Nephron progenitor cell (in vitro differentiated cells): Measurements from ENCODE around the gene PKD1L1.

Experiments
- DNase-seq: peaks from one replicate; pipeline ENCODE4 v3.0.0; 2021
- H3K27ac Mint-ChIP-seq: 2 replicates; pipeline ENCODE4 v1.8.0; 2021; ENCODE audit warnings: mild to moderate bottlenecking, moderate library complexity, mixed read lengths
- H3K27me3 Mint-ChIP-seq: 2 replicates; pipeline ENCODE4 v1.8.0; 2021; ENCODE audit warnings: mild to moderate bottlenecking, low read depth, mixed read lengths; ENCODE audit not compliant: poor library complexity
- H3K36me3 Mint-ChIP-seq: 2 replicates; pipeline ENCODE4 v1.8.0; 2021; ENCODE audit warnings: low read depth, mixed read lengths
- H3K4me1 Mint-ChIP-seq: 2 replicates; pipeline ENCODE4 v1.8.0; 2021; ENCODE audit warnings: mixed read lengths
- H3K4me3 Mint-ChIP-seq: 2 replicates; pipeline ENCODE4 v1.8.0; 2021; ENCODE audit warnings: mild to moderate bottlenecking, moderate library complexity, mixed read lengths
- H3K9me3 Mint-ChIP-seq: 2 replicates; pipeline ENCODE4 v1.8.0; 2021; ENCODE audit warnings: mild to moderate bottlenecking, moderate library complexity, mixed read lengths
- TF ChIP-seq, protein P1 (sequence below): fragments of 200-600 bp; sonication (generic); IDR thresholded peaks from 2 replicates; pipeline ENCODE4 v1.5.0; 2021; ENCODE audit warnings: antibody characterized with exemption

The PKD1L1 gene

DNA sequence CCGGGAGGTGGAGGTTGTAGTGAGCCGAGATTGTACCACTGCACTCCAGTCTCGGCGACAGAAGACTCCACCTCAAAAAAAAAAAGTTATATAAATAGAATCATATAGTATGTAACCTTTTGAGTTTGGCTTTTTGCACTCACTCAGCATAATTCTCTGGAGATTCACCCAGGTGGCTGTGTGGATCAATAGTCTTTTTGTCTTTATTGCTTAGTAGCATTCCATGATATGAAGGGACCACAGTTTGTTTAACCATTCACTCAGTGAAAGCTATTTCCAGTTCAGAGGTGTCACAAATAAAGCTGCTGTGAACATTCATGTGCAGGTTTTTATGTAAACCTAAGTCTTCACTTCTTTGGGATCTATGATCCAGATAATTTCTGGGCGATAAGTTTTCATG, 167.7 kb downstream of the PKD1L1 start:
- DNase-seq = no peak
- H3K27me3 Mint-ChIP-seq = peaks cover 8% of the 10 kb centered on the region
- peaks cover 5% of the 10 kb centered on the region for H3K36me3 Mint-ChIP-seq
- no peak overlapping the region for H3K27ac Mint-ChIP-seq
- TF ChIP-seq, protein P1, sequence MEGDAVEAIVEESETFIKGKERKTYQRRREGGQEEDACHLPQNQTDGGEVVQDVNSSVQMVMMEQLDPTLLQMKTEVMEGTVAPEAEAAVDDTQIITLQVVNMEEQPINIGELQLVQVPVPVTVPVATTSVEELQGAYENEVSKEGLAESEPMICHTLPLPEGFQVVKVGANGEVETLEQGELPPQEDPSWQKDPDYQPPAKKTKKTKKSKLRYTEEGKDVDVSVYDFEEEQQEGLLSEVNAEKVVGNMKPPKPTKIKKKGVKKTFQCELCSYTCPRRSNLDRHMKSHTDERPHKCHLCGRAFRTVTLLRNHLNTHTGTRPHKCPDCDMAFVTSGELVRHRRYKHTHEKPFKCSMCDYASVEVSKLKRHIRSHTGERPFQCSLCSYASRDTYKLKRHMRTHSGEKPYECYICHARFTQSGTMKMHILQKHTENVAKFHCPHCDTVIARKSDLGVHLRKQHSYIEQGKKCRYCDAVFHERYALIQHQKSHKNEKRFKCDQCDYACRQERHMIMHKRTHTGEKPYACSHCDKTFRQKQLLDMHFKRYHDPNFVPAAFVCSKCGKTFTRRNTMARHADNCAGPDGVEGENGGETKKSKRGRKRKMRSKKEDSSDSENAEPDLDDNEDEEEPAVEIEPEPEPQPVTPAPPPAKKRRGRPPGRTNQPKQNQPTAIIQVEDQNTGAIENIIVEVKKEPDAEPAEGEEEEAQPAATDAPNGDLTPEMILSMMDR = no peak
- peaks cover 26% of the 10 kb centered on the region for H3K4me1 Mint-ChIP-seq
- no peak overlapping the region for H3K4me3 Mint-ChIP-seq
- peaks cover 22% of the 10 kb centered on the region for H3K9me3 Mint-ChIP-seq

DNA sequence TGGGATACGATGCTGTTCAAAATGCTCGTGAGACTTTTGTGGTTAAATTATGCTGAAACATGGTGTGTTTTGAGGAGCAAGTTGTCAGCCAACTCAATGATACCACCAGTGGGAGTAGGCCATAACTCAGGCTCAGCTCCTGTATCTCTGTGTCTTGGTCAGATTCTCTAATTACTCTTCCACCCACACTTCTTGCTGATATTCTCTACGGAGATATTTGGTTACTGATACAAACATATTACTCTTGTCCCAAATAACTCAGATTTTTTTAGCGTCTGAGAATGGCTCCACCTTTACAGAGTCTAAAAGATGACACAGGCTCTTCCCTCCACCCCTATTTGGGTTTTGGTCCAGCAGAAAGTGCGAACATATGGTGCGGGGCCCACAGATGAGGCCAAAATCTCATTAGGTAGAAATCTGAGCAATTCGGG, 168.9 kb downstream of the PKD1L1 start:
- Mint-ChIP-seq H3K27ac (peak overlapping the region; percentile 8), H3K4me1 (peaks cover 28% of the 10 kb centered on the region), H3K9me3 (peaks cover 22% of the 10 kb centered on the region), H3K36me3 (peaks cover 5% of the 10 kb centered on the region), H3K4me3 (no peak overlapping the region), H3K27me3 (peaks cover 8% of the 10 kb centered on the region)
- TF ChIP-seq, protein P1 = no peak
- no peak for DNase-seq

DNA sequence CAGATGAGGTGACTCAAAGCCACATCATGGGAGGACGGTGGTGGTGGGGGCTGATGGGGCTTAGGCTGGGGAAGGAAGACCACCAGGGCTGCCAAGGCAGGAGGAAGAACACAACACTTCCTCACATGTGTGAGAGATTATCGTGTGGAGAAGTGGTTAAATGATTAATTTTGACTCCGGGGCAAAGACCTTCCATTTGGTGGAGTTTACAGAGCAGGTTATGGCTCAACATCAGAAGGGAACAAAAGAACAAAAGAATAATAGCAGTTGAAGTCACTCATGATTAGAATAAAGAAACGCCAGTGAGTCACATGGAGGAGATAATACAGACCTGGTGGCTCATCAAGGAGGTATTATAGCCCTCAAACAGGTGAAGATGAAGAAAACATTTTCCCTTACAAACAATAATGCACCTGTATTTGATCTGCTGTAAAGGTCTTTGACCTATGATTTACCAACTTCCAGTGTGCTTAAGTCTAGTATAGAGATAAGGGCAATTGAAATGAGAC, 170.1 kb downstream of the PKD1L1 start:
- Mint-ChIP-seq H3K27ac (no peak overlapping the region), H3K27me3 (peaks cover 8% of the 10 kb centered on the region), H3K36me3 (peaks cover 5% of the 10 kb centered on the region), H3K4me1 (peaks cover 32% of the 10 kb centered on the region), H3K9me3 (peaks cover 22% of the 10 kb centered on the region), H3K4me3 (no peak overlapping the region)
- DNase-seq = no peak
- TF ChIP-seq, protein P1 = no peak

DNA sequence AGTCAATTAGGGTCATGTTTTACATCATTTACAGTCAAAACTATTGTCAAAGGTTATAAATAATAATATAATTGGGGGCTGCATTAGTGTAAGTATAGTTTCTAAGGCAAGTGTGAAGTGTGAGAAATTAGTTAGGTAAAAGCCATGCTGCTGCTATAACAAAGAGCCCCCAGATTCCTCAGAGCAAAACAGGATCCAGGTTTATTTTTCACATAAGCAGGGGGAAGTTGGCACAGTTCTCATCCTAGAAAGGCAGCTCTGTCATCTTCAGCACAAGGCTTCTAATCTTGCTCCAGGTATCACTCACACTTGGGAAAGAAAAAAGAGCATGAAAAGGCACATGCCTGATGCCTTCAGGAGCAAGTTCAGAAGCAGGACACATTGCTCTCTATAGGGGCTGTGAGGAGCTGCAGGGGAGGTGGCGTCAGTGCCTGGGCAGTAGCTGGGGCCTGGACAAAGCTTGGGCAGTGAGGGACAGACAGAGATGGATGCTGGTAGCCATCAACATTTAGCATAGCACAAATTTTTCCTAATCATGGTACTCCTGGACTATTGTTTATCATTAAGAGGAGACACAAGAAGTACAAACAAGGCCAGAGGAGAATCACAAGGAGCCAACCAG, 170.6 kb downstream of the PKD1L1 start:
- Mint-ChIP-seq H3K4me3 (no peak overlapping the region), H3K9me3 (peaks cover 22% of the 10 kb centered on the region), H3K27me3 (peaks cover 8% of the 10 kb centered on the region), H3K27ac (no peak overlapping the region), H3K36me3 (peaks cover 5% of the 10 kb centered on the region), H3K4me1 (peaks cover 32% of the 10 kb centered on the region)
- TF ChIP-seq, protein P1 = no peak
- no peak for DNase-seq

DNA sequence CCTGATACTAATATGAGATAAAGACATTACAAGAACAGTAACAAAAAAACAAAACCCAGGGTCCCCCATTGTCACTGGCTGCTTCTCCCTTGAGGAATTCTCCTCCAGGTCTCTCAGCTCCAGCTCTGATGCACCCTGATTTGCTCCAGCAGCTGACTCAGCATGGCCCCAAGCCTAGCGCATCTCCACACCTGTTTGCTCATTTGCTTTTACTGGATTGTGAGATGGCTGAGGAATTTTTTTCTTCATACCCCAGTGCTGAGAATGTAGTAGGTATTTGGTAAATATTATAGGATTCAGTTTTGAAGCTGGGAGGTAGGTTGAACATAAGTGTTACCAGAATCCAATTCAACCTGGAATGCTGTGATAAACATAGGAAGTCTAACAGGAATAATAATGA, 171.9 kb downstream of the PKD1L1 start:
- Mint-ChIP-seq H3K27ac (no peak overlapping the region), H3K9me3 (peaks cover 16% of the 10 kb centered on the region), H3K4me1 (peaks cover 39% of the 10 kb centered on the region), H3K27me3 (peaks cover 8% of the 10 kb centered on the region), H3K36me3 (no peaks in the 10 kb centered on the region), H3K4me3 (no peak overlapping the region)
- TF ChIP-seq, protein P1 = no peak
- no peak for DNase-seq

DNA sequence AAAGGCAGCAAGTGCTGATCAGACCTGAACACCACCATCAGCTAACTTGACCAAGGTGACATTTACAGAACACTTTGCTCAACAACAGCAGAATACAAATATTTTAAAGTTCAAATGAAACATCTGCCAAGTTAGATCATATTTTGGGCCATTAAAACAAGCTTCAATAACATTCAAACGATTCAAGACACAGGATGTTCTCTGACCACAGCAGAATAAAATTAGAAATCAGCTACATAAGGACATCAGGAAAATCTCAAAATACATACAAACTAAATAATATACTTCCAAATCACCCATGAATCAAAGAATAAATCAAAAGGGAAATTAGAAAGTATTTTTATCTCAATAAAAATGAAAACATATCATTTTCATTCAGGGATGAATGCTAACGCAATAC, 173.0 kb downstream of the PKD1L1 start:
- H3K27me3 Mint-ChIP-seq = peaks cover 8% of the 10 kb centered on the region
- H3K36me3 Mint-ChIP-seq = no peaks in the 10 kb centered on the region
- TF ChIP-seq, protein P1 = no peak
- DNase-seq = no peak
- no peak overlapping the region for H3K4me3 Mint-ChIP-seq
- H3K27ac Mint-ChIP-seq = no peak overlapping the region
- H3K9me3 Mint-ChIP-seq = peaks cover 16% of the 10 kb centered on the region
- peaks cover 42% of the 10 kb centered on the region for H3K4me1 Mint-ChIP-seq
